Gastrocnemius medialis (tissue), 4 donors: ENCODE results near the gene RNU6-1.

ENCODE experiments used
- CTCF ChIP-seq, 5 experiments: fragments of 450-650 bp in 3 of 5; fragments of 200-600 bp in 2 of 5; sonication (generic) in 2 of 5; IDR thresholded peaks in 4 of 5; conservative IDR thresholded peaks in 1 of 5; 1 replicate in 4 of 5; 2 replicates in 1 of 5; pipeline ENCODE4 v1.5.1; 2016 to 2019; ENCODE audit warnings: antibody characterized with exemption in 5 of 5, mild to moderate bottlenecking in 3 of 5, moderate library complexity in 3 of 5
- POLR2A ChIP-seq, 2 donors: fragments of 450-650 bp; IDR thresholded peaks; one replicate each; pipeline ENCODE4 v1.6.1; 2017; ENCODE audit warnings: antibody characterized with exemption in 2 of 2, mild to moderate bottlenecking in 2 of 2, moderate library complexity in 2 of 2

GRCh38 chr15:67832897-67833709 is 6.7 kb downstream of the RNU6-1 start:
- TF ChIP-seq CTCF (IDR thresholded peaks at IDR 0.05 in 4 of 5, conservative IDR thresholded peaks at IDR 0.05 in 1 of 5) (no peak), POLR2A (IDR thresholded peaks at IDR 0.05) (no peak)
